K562 (cell line): ENCODE data around the gene PBX1. TPM values are rescaled to one million over a fixed set of nuclear protein-coding genes. Genes with fewer than 3 reads are reported as not detected.

ENCODE experiments used
- ATAC-seq: fragments of 200-7000 bp; cut with Tn5 transposase; 3 replicates; pipeline ENCODE4 v1.9.1; 2020; ENCODE audit warnings: moderate library complexity
- BruUV-seq: library from RNA; stranded (reverse); fragments of 400-500 nt; replicated peaks from 2 replicates; lab custom pipeline; 2021; lab: Mats Ljungman, UMichigan
- CTCF ChIA-PET: fragments of 300-600 bp; formaldehyde crosslinking; extraction: SDS; loops from one replicate; lab custom pipeline; 2021; ENCODE audit warnings: low intra/inter-chr PET ratio; lab: Yijun Ruan, JAX
- POLR2A ChIA-PET: fragments of 300-600, 350-650 bp; sonication (Branson Sonifier 250); formaldehyde crosslinking; extraction: SDS; loops from one replicate; lab custom pipeline; 2021; ENCODE audit warnings: antibody characterized with exemption, inconsistent platforms; lab: Yijun Ruan, JAX
- DNase-seq, 4 experiments: peaks; one replicate each; pipeline versions ENCODE4 v3.0.0 to v3.0.0-alpha.2; 2011 to 2018; ENCODE audit warnings: low spot score in 3 of 4, mixed read lengths in 3 of 4; ENCODE audit errors: extremely low read depth in 1 of 4
- FAIRE-seq: peaks from 2 replicates; lab custom pipeline; 2011; peaks lifted over from hg19 to GRCh38; lab: Jason Lieb, UNC
- H2AFZ ChIP-seq: 2 replicates; pipeline ENCODE4 v1.6.0; 2011; ENCODE audit warnings: low read depth, low read length, control low read depth, inconsistent platforms
- H3K27ac ChIP-seq: fragments of 200-600 bp; 3 replicates; pipeline ENCODE4 v1.8.0; 2011; ENCODE audit warnings: low read depth, mild to moderate bottlenecking, control low read depth, inconsistent platforms, low read length, moderate library complexity, mixed read lengths; ENCODE audit errors: extremely low read depth
- H3K27me3 ChIP-seq, 2 experiments: fragments of 300-600 bp in 1 of 2; 2 replicates in 1 of 2; 3 replicates in 1 of 2; pipeline versions ENCODE4 v1.6.0 to v1.8.0; 2011; ENCODE audit warnings: inconsistent platforms in 2 of 2, low read length in 2 of 2, mild to moderate bottlenecking in 1 of 2, mixed read lengths in 1 of 2, moderate library complexity in 1 of 2; ENCODE audit not compliant: control insufficient read depth in 2 of 2, insufficient read depth in 2 of 2
- H3K36me3 ChIP-seq: fragments of 300-600 bp; 3 replicates; pipeline ENCODE4 v1.8.0; 2011; ENCODE audit warnings: mild to moderate bottlenecking, low read length, inconsistent platforms; ENCODE audit not compliant: control insufficient read depth, insufficient read depth
- H3K4me1 ChIP-seq, 2 experiments: fragments of 200-600 bp in 1 of 2; replicated peaks in 1 of 2; 2 replicates in 1 of 2; 3 replicates in 1 of 2; pipeline versions ENCODE4 v1.5.1 to v1.8.0; 2011; ENCODE audit warnings: inconsistent platforms in 2 of 2, low read length in 2 of 2, mild to moderate bottlenecking in 1 of 2, mixed read lengths in 1 of 2, moderate library complexity in 1 of 2; ENCODE audit not compliant: control insufficient read depth in 2 of 2, insufficient read depth in 2 of 2
- H3K4me2 ChIP-seq: 2 replicates; pipeline ENCODE4 v1.6.1; 2011; ENCODE audit warnings: low read length, control low read depth, inconsistent platforms, mixed read lengths; ENCODE audit not compliant: insufficient read depth
- H3K4me3 ChIP-seq: fragments of 200-600 bp; sonication (generic), shearing (Covaris generic); 2 replicates; pipeline ENCODE4 v1.5.1; 2016; ENCODE audit warnings: control low read depth, inconsistent platforms
- H3K79me2 ChIP-seq: fragments of 200-600 bp; 3 replicates; pipeline ENCODE4 v1.8.0; 2011; ENCODE audit warnings: low read length, inconsistent platforms; ENCODE audit not compliant: control insufficient read depth, insufficient read depth
- H3K9ac ChIP-seq, 2 experiments: 2 replicates each; pipeline versions ENCODE4 v1.6.0 to v1.6.1; 2011; ENCODE audit warnings: low read depth in 2 of 2, low read length in 2 of 2, control low read depth in 1 of 2, inconsistent platforms in 1 of 2, mild to moderate bottlenecking in 1 of 2, mixed read lengths in 1 of 2; ENCODE audit not compliant: insufficient read depth in 1 of 2
- H3K9me1 ChIP-seq: one replicate; pipeline ENCODE4 v1.6.0; 2011; ENCODE audit warnings: inconsistent platforms, mild to moderate bottlenecking, low read length, moderate library complexity; ENCODE audit not compliant: control insufficient read depth, insufficient read depth
- H3K9me3 ChIP-seq: replicated peaks from 2 replicates; pipeline ENCODE4 v1.5.1; 2011; ENCODE audit warnings: low read depth, low read length, inconsistent platforms; ENCODE audit not compliant: control insufficient read depth, insufficient read depth
- H4K20me1 ChIP-seq: replicated peaks from 2 replicates; pipeline ENCODE4 v1.6.1; 2011; ENCODE audit warnings: low read length, inconsistent platforms, mixed read lengths; ENCODE audit not compliant: control insufficient read depth, insufficient read depth
- NFE2L1 ChIP-seq: fragments of 450-650 bp; IDR thresholded peaks from 2 replicates; pipeline ENCODE4 v1.6.1; 2016; ENCODE audit warnings: missing genetic modification characterization, low read depth, mild to moderate bottlenecking, missing compliant biosample characterization, moderate library complexity, borderline replicate concordance
- SETDB1 ChIP-seq: IDR thresholded peaks from one replicate; pipeline ENCODE4 v1.6.1; 2012; ENCODE audit warnings: low read length, control low read depth, inconsistent platforms
- ZNF518B ChIP-seq: fragments of 250-450 bp; sonication (Bioruptor Pico); IDR thresholded peaks from 2 replicates; pipeline ENCODE4 v1.5.0; 2021; ENCODE audit warnings: mild to moderate bottlenecking, moderate library complexity
- WGBS: fragments of 100-300 bp; shearing (Covaris generic); methylation state at CpG from one replicate; pipeline ENCODE4 v1.1.6; 2016; ENCODE audit warnings: low coverage, mixed read lengths; ENCODE audit not compliant: insufficient coverage; ENCODE audit errors: missing lambda C conversion rate; 5-methylcytosine and 5-hydroxymethylcytosine counted together
- in situ Hi-C: fragments of 300-500 bp; cut with MboI; formaldehyde crosslinking; loops from 4 replicates; pipeline ENCODE4 v1.15.0; 2018; ENCODE audit warnings: inconsistent platforms, mixed read lengths
- intact Hi-C: fragments of 100-400 bp; cut with micrococcal nuclease; formaldehyde crosslinking; loops from 2 replicates; pipeline ENCODE4 v1.14.2; 2022
- polyA plus RNA-seq, 8 experiments: library from polyadenylated mRNA; depleted of rRNA in 4 of 8; stranded (reverse) in 5 of 8; unstranded in 3 of 8; fragments of >200 nt; fragmentation: Nextera tagmentation in 2 of 8; fragmentation: Illumina TruSeq in 1 of 8; extraction: Ambion mirVana in 2 of 8; extraction: Trizol in 1 of 8; gene quantifications; 2 replicates each; pipeline versions ENCODE4 v1.2.1 to v1.2.3, GENCODE V29; 2011 to 2014; ENCODE audit warnings: inconsistent platforms in 1 of 8, missing spikeins in 1 of 8
- total RNA-seq, 7 experiments: library from RNA; depleted of rRNA in 6 of 7; stranded (reverse); fragments of >200 nt in 6 of 7; fragmentation: Illumina TruSeq in 2 of 7; extraction: Trizol in 2 of 7; gene quantifications; 2 replicates each; pipeline versions ENCODE4 v1.2.1 to v1.2.3, GENCODE V29; 2011 to 2021; ENCODE audit warnings: low replicate concordance in 1 of 7

The PBX1 gene
- total and polyA plus RNA-seq, 9 of the 15 experiments (the other 6 are each of a cell fraction or from before 2014, with no cell fraction given) = 0.03 to 0.62 (median 0.17) TPM

GRCh38 chr1:164736137-164736536 lies 177.2 kb downstream of the PBX1 start:
- H2AFZ ChIP-seq = peak overlapping the region; percentile 18; the same call in 1 of the 2 replicates
- no peak overlapping the region for H3K9ac ChIP-seq
- in situ Hi-C loops = no loop called here
- no peak overlapping the region for H3K4me2 ChIP-seq
- no peaks in the 10 kb centered on the region for H3K9me3 ChIP-seq
- H4K20me1 ChIP-seq = no peaks in the 10 kb centered on the region
- peaks cover 5 to 11% of the 10 kb centered on the region in 2 experiments; a peak in 4 of 5 replicates for H3K4me1 ChIP-seq
- ChIA-PET CTCF (no interaction called here), POLR2A (interaction anchor here (0.9 to 1.3 kb wide), 3 partner anchors 10 to 21 kb away, joined by 3 to 6 read pairs (median 3); no protein-coding TSS in a partner anchor)
- no peak overlapping the region for H3K4me3 ChIP-seq
- no peaks in the 10 kb centered on the region for H3K9me1 ChIP-seq
- H3K27ac ChIP-seq = no peak overlapping the region
- WGBS = 20% methylated on average over 8 of the region's 8 CpGs
- no peak for ATAC-seq
- no peak for TF ChIP-seq SETDB1
- no peak for TF ChIP-seq ZNF518B (CRISPR knock-in tag)
- TF ChIP-seq NFE2L1 = no peak
- intact Hi-C loops = no loop called here
- H3K36me3 ChIP-seq = no peaks in the 10 kb centered on the region
- BruUV-seq = no TSS peak
- no peaks in the 10 kb centered on the region for H3K79me2 ChIP-seq
- FAIRE-seq = no peak
- no peaks in the 10 kb centered on the region for H3K27me3 ChIP-seq
- DNase-seq = no peak
